GM12878 (cell line): ENCODE measurements around the gene CYBC1. TPM values are rescaled to one million over a fixed set of nuclear protein-coding genes. Genes with fewer than 3 reads are reported as not detected.

ENCODE experiments used
- ATAC-seq: fragments of 200-7000 bp; cut with Tn5 transposase; 3 replicates; pipeline ENCODE4 v1.9.1; 2020; ENCODE audit warnings: mild to moderate bottlenecking, moderate library complexity
- BruUV-seq: library from RNA; stranded (reverse); fragments of 400-500 nt; replicated peaks from 2 replicates; lab custom pipeline; 2021; lab: Mats Ljungman, UMichigan
- CTCF ChIA-PET: fragments of 300-600 bp; sonication (Branson Sonifier 250); formaldehyde crosslinking; extraction: SDS; loops from one replicate; lab custom pipeline; 2021; ENCODE audit warnings: inconsistent platforms; lab: Yijun Ruan, JAX
- POLR2A ChIA-PET: fragments of 350-600 bp; formaldehyde crosslinking; extraction: SDS; loops from one replicate; lab custom pipeline; 2021; ENCODE audit warnings: inconsistent platforms; lab: Charles Lee
- RAD21 ChIA-PET: fragments of 300-600 bp; sonication (Branson Sonifier 250); formaldehyde crosslinking; loops from one replicate; lab custom pipeline; 2023; ENCODE audit warnings: antibody characterized with exemption; ENCODE audit not compliant: unreplicated experiment; lab: Charles Lee
- SMC1A ChIA-PET: fragments of 300-600 bp; sonication (Branson Sonifier 250); formaldehyde crosslinking; loops from one replicate; lab custom pipeline; 2023; ENCODE audit not compliant: unreplicated experiment, uncharacterized antibody; lab: Charles Lee
- DNase-seq: peaks from one replicate; pipeline ENCODE4 v3.0.0-alpha.2; 2011; ENCODE audit warnings: low read depth, low spot score
- FAIRE-seq: peaks from 3 replicates; lab custom pipeline; 2011; peaks lifted over from hg19 to GRCh38; lab: Jason Lieb, UNC
- H2AFZ ChIP-seq: 2 replicates; pipeline ENCODE4 v1.6.0; 2011; ENCODE audit warnings: low read depth, low read length, control low read depth; ENCODE audit not compliant: control insufficient read depth
- H3K27ac ChIP-seq: 2 replicates; pipeline ENCODE4 v1.5.1; 2011; ENCODE audit warnings: control low read depth; ENCODE audit not compliant: control insufficient read depth, insufficient read depth
- H3K27me3 ChIP-seq, 2 experiments: replicated peaks in 1 of 2; 2 replicates each; pipeline versions ENCODE4 v1.6.0 to v1.6.1; 2011; ENCODE audit warnings: low read length in 1 of 2; ENCODE audit not compliant: control insufficient read depth in 2 of 2, insufficient read depth in 2 of 2
- H3K36me3 ChIP-seq, 2 experiments: 2 replicates each; pipeline ENCODE4 v1.5.1; 2011; ENCODE audit warnings: low read length in 1 of 2; ENCODE audit not compliant: control insufficient read depth in 2 of 2, insufficient read depth in 2 of 2
- H3K4me1 ChIP-seq: 2 replicates; pipeline ENCODE4 v1.6.1; 2011; ENCODE audit warnings: mild to moderate bottlenecking, low read length, moderate library complexity, mixed read lengths; ENCODE audit not compliant: control insufficient read depth, insufficient read depth
- H3K4me2 ChIP-seq: 2 replicates; pipeline ENCODE4 v1.6.0; 2011; ENCODE audit warnings: control low read depth; ENCODE audit not compliant: control insufficient read depth, insufficient read depth
- H3K4me3 ChIP-seq: fragments of 200-600 bp; sonication (generic); 2 replicates; pipeline ENCODE4 v1.5.1; 2016
- H3K79me2 ChIP-seq: 2 replicates; pipeline ENCODE4 v1.6.0; 2011; ENCODE audit warnings: low read length; ENCODE audit not compliant: control insufficient read depth, insufficient read depth
- H3K9ac ChIP-seq: 2 replicates; pipeline ENCODE4 v1.8.0; 2011; ENCODE audit warnings: low read length, control low read depth, mixed read lengths; ENCODE audit not compliant: control insufficient read depth, insufficient read depth
- H3K9me3 ChIP-seq: replicated peaks from 3 replicates; pipeline ENCODE4 v1.5.1; 2011; ENCODE audit warnings: mild to moderate bottlenecking, low read length; ENCODE audit not compliant: control insufficient read depth, insufficient read depth
- H4K20me1 ChIP-seq: 2 replicates; pipeline ENCODE4 v1.6.0; 2011; ENCODE audit not compliant: control insufficient read depth, insufficient read depth
- EP300 ChIP-seq, 2 experiments: fragments of 150-350 bp in 1 of 2; IDR thresholded peaks; 2 replicates each; pipeline ENCODE4 v1.6.1; 2011 to 2012; ENCODE audit warnings: low read depth in 2 of 2, low read length in 2 of 2, borderline replicate concordance in 1 of 2, improper control_type of control experiment in 1 of 2, inconsistent platforms in 1 of 2; ENCODE audit not compliant: control insufficient read depth in 1 of 2
- ESRRA ChIP-seq: IDR thresholded peaks from 2 replicates; pipeline ENCODE4 v1.6.1; 2012; ENCODE audit warnings: mild to moderate bottlenecking, low read length, improper control_type of control experiment
- RB1 ChIP-seq: fragments of 450-650 bp; formaldehyde crosslinking; IDR thresholded peaks from 2 replicates; pipeline ENCODE4 v1.6.1; 2017; ENCODE audit warnings: mild to moderate bottlenecking, borderline replicate concordance
- WGBS: methylation state at CpG from one replicate; pipeline ENCODE4 v1.1.6; 2016; ENCODE audit warnings: low lambda C conversion rate; ENCODE audit not compliant: insufficient replicate concordance, insufficient coverage; ENCODE audit errors: missing lambda C conversion rate; 5-methylcytosine and 5-hydroxymethylcytosine counted together
- in situ Hi-C: fragments of 300-500 bp; cut with MboI; formaldehyde crosslinking; loops from 9 replicates; pipeline ENCODE4 v1.14.3; 2018; ENCODE audit warnings: mixed read lengths
- intact Hi-C: fragments of 100-400 bp; cut with micrococcal nuclease; formaldehyde crosslinking; loops from one replicate; pipeline ENCODE4 v1.14.2; 2022; ENCODE audit not compliant: unreplicated experiment
- polyA plus RNA-seq, 11 experiments: library from polyadenylated mRNA; depleted of rRNA in 4 of 11; unstranded in 6 of 11; stranded (reverse) in 5 of 11; fragments of >200 nt; fragmentation: Nextera tagmentation in 4 of 11; fragmentation: Illumina TruSeq in 1 of 11; extraction: Ambion mirVana in 4 of 11; extraction: Trizol in 1 of 11; gene quantifications; 1 replicate in 1 of 11; 2 replicates in 10 of 11; pipeline versions ENCODE4 v1.2.1 to v1.2.3, GENCODE V29; 2011 to 2016; ENCODE audit warnings: inconsistent platforms in 2 of 11, missing spikeins in 2 of 11, low read depth in 1 of 11
- total RNA-seq, 4 experiments: library from RNA; depleted of rRNA in 3 of 4; stranded (reverse); fragments of >200 nt in 3 of 4; fragmentation: Illumina TruSeq in 1 of 4; extraction: Trizol in 1 of 4; gene quantifications; 2 replicates each; pipeline versions ENCODE4 v1.2.1 to v1.2.3, GENCODE V29; 2013 to 2021
- TF ChIP-seq, protein P1 (sequence below): fragments of 450-650 bp; IDR thresholded peaks from 2 replicates; pipeline ENCODE4 v1.6.1; 2016; ENCODE audit warnings: mild to moderate bottlenecking
- TF ChIP-seq, protein P2 (sequence below): fragments of 450-650 bp; IDR thresholded peaks from 2 replicates; pipeline ENCODE4 v1.6.1; 2018; ENCODE audit warnings: borderline replicate concordance, mild to moderate bottlenecking; ENCODE audit not compliant: partially characterized antibody

The CYBC1 gene
- total and polyA plus RNA-seq, 10 of the 15 experiments (the other 5 are each of a cell fraction or from before 2014, with no cell fraction given): 4.2 to 162 (median 133) TPM

DNA sequence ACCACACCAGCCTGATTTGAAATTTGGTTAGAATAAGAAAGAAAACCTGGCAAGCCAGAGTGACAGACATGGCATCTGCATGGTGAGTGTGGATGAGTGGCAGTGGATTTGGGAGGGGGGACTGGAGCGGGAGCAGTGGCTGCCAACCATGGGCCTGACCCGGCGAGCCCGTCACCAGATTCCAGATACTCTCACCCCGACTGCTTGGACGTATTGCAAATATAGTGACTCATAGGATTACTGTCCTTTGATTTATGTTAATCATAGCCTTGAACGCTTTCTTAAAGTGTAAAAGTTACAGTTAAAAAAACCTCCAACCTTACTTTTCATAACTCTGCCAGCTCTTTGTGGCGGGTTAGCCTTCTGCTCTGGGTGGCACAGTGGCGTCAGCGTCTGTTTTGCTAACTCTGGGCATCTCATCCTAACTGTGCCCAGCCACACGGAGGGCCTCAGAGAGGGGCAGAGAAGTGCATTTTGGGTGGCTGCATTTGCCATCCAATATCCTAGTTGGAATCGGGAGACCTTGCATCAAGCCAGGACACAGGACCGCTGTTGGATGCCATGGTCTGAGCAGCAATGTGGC lies 42.2 kb upstream of the CYBC1 start:
- no peak overlapping the region for H3K4me3 ChIP-seq
- TF ChIP-seq, protein P1, sequence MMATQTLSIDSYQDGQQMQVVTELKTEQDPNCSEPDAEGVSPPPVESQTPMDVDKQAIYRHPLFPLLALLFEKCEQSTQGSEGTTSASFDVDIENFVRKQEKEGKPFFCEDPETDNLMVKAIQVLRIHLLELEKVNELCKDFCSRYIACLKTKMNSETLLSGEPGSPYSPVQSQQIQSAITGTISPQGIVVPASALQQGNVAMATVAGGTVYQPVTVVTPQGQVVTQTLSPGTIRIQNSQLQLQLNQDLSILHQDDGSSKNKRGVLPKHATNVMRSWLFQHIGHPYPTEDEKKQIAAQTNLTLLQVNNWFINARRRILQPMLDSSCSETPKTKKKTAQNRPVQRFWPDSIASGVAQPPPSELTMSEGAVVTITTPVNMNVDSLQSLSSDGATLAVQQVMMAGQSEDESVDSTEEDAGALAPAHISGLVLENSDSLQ: no peak
- no peak for TF ChIP-seq RB1
- no peak for DNase-seq
- intact Hi-C loops (loop anchor here (5.0 kb wide), 1 partner anchor 140 kb away; no protein-coding TSS in a partner anchor), in situ Hi-C loops (no loop called here)
- SMC1A ChIA-PET: interaction anchor here (0.6 to 1.0 kb wide), 3 partner anchors 19 to 1201 kb away, joined by 3 to 4 read pairs (median 3); no protein-coding TSS in a partner anchor
- H3K4me2 ChIP-seq: no peak overlapping the region
- H2AFZ ChIP-seq: no peak overlapping the region
- FAIRE-seq: no peak
- H3K9me3 ChIP-seq: no peaks in the 10 kb centered on the region
- H4K20me1 ChIP-seq: no peaks in the 10 kb centered on the region
- no peak for ATAC-seq
- BruUV-seq: no TSS peak
- no peaks in the 10 kb centered on the region for H3K79me2 ChIP-seq
- no peak overlapping the region for H3K27ac ChIP-seq
- H3K9ac ChIP-seq: no peak overlapping the region
- peaks cover 0 to 4% of the 10 kb centered on the region in 2 experiments; a peak in 3 of 4 replicates for H3K36me3 ChIP-seq
- H3K27me3 ChIP-seq: no peaks in the 10 kb centered on the region
- WGBS: 88% methylated on average over 13 of the region's 13 CpGs
- RAD21 ChIA-PET: interaction anchor here (0.7 to 1.5 kb wide), 4 partner anchors 58 to 394 kb away, joined by 3 to 4 read pairs (median 4); no protein-coding TSS in a partner anchor
- CTCF ChIA-PET: interaction anchor here (0.8 to 1.9 kb wide), 4 partner anchors 11 to 140 kb away, joined by 3 to 10 read pairs (median 4); no protein-coding TSS in a partner anchor
- H3K4me1 ChIP-seq: peaks cover 21% of the 10 kb centered on the region
- POLR2A ChIA-PET: interaction anchor here (0.6 to 1.5 kb wide), 3 partner anchors 35 to 94 kb away, joined by 3 to 4 read pairs (median 3); partner anchors contain the start of gene OGFOD3

DNA sequence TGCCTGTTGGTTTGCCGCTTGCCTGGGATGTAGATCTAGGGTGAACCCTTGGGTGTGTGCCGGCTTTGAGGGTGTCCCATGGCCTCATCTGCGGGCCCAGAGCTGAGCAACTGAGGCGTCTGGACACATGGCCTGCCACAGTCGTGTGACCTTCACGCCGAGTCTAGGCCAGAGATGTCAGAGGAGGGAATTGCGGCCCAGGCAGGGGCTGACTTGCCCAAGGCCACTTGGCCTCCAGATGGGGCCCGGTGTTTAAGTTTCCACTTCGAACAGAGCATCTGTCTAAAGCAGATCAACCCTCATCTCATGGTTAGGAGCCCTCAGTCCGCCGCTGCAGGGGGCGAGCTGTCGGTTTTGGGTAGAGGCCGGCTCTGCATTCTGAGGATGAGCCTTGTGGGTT lies 41.0 kb upstream of the CYBC1 start:
- Histone ChIP-seq H3K79me2 (no peaks in the 10 kb centered on the region), H4K20me1 (no peaks in the 10 kb centered on the region), H2AFZ (no peak overlapping the region), H3K27me3 (no peaks in the 10 kb centered on the region), H3K4me1 (peaks cover 13% of the 10 kb centered on the region), H3K4me3 (no peak overlapping the region), H3K27ac (no peak overlapping the region), H3K9ac (no peak overlapping the region), H3K36me3 (peaks cover 3 to 5% of the 10 kb centered on the region in 2 experiments; a peak in 3 of 4 replicates), H3K4me2 (no peak overlapping the region), H3K9me3 (no peaks in the 10 kb centered on the region)
- ChIA-PET RAD21 (interaction anchor here (1.5 kb wide), 1 partner anchor 60 kb away, joined by 4 read pairs; no protein-coding TSS in a partner anchor), SMC1A (interaction anchor here (0.8 kb wide), 1 partner anchor 15 kb away, joined by 4 read pairs; no protein-coding TSS in a partner anchor), POLR2A (interaction anchor here (0.5 to 1.5 kb wide), 4 partner anchors 36 to 222 kb away, joined by 3 to 4 read pairs (median 4); partner anchors contain the start of gene OGFOD3), CTCF (interaction anchor here (0.8 to 1.9 kb wide), 2 partner anchors 10 to 62 kb away, joined by 3 to 10 read pairs; no protein-coding TSS in a partner anchor)
- no peak for ATAC-seq
- in situ Hi-C loops: no loop called here
- WGBS: 83% methylated on average over 15 of the region's 15 CpGs
- no peak for FAIRE-seq
- DNase-seq: no peak
- BruUV-seq: no TSS peak
- intact Hi-C loops: loop anchor here (5.0 kb wide), 1 partner anchor 139 kb away; no protein-coding TSS in a partner anchor
- TF ChIP-seq ESRRA (no peak), EP300 (IDR thresholded peaks at IDR 0.05; ENCODE audit: borderline replicate concordance in 1 of 2, control insufficient read depth in 1 of 2, low read depth in 2 of 2, low read length in 2 of 2) (no peak)
- TF ChIP-seq, protein P2, sequence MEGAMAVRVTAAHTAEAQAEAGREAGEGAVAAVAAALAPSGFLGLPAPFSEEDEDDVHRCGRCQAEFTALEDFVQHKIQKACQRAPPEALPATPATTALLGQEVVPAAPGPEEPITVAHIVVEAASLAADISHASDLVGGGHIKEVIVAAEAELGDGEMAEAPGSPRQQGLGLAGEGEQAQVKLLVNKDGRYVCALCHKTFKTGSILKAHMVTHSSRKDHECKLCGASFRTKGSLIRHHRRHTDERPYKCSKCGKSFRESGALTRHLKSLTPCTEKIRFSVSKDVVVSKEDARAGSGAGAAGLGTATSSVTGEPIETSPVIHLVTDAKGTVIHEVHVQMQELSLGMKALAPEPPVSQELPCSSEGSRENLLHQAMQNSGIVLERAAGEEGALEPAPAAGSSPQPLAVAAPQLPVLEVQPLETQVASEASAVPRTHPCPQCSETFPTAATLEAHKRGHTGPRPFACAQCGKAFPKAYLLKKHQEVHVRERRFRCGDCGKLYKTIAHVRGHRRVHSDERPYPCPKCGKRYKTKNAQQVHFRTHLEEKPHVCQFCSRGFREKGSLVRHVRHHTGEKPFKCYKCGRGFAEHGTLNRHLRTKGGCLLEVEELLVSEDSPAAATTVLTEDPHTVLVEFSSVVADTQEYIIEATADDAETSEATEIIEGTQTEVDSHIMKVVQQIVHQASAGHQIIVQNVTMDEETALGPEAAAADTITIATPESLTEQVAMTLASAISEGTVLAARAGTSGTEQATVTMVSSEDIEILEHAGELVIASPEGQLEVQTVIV: no peak
